HepG2 (cell line): Measurements from ENCODE around the gene TBC1D10B. TPM values are rescaled to one million over a fixed set of nuclear protein-coding genes. Genes with fewer than 3 reads are reported as not detected.

Experiments
- AGO1 ChIP-seq: fragments of 200-400 bp; formaldehyde crosslinking; IDR thresholded peaks from 2 replicates; pipeline ENCODE4 v1.6.1; 2017; ENCODE audit warnings: mild to moderate bottlenecking, low read depth, low read length, moderate library complexity; ENCODE audit not compliant: poor library complexity, severe bottlenecking
- AGO2 ChIP-seq: fragments of 200-400 bp; formaldehyde crosslinking; optimal IDR thresholded peaks from 2 replicates; pipeline ENCODE3; 2017; ENCODE audit warnings: mild to moderate bottlenecking, low read depth, low read length, moderate library complexity
- FOXC1 ChIP-seq: sonication (generic); formaldehyde crosslinking; IDR thresholded peaks from 2 replicates; pipeline ENCODE4 v1.8.0; 2022; ENCODE audit warnings: mild to moderate bottlenecking, missing genetic modification reagents, borderline replicate concordance
- HNF4A ChIP-seq: sonication (generic); formaldehyde crosslinking; IDR thresholded peaks from 2 replicates; pipeline ENCODE4 v1.4.0; 2020; ENCODE audit warnings: missing genetic modification reagents
- HOXA9 ChIP-seq: sonication (generic); formaldehyde crosslinking; IDR thresholded peaks from 2 replicates; pipeline ENCODE4 v1.8.1; 2022; ENCODE audit warnings: missing genetic modification reagents, mild to moderate bottlenecking, moderate library complexity, borderline replicate concordance
- JDP2 ChIP-seq: sonication (generic); formaldehyde crosslinking; IDR thresholded peaks from 2 replicates; pipeline ENCODE4 v1.8.1; 2022; ENCODE audit warnings: missing genetic modification reagents, borderline replicate concordance
- KIAA2018 ChIP-seq: sonication (generic); formaldehyde crosslinking; IDR thresholded peaks from 2 replicates; pipeline ENCODE4 v1.5.0; 2020; ENCODE audit warnings: mild to moderate bottlenecking, missing genetic modification reagents, borderline replicate concordance
- PBX2 ChIP-seq: IDR thresholded peaks from 2 replicates; pipeline ENCODE4 v1.6.1; 2016; ENCODE audit warnings: control low read depth
- STAT5B ChIP-seq: sonication (generic); formaldehyde crosslinking; IDR thresholded peaks from 2 replicates; pipeline ENCODE4 v1.4.0; 2020; ENCODE audit warnings: missing genetic modification reagents
- ZC3H13 ChIP-seq: sonication (generic); formaldehyde crosslinking; IDR thresholded peaks from 2 replicates; pipeline ENCODE4 v1.8.1; 2023; ENCODE audit warnings: mild to moderate bottlenecking, missing genetic modification reagents, moderate library complexity
- ZFP37 ChIP-seq: sonication (generic); formaldehyde crosslinking; IDR thresholded peaks from 2 replicates; pipeline ENCODE4 v1.4.0; 2020; ENCODE audit warnings: missing genetic modification reagents, borderline replicate concordance
- ZKSCAN1 ChIP-seq: fragments of 150-350 bp; IDR thresholded peaks from 2 replicates; pipeline ENCODE4 v1.6.1; 2014; ENCODE audit warnings: low read length
- ZNF713 ChIP-seq: sonication (generic); formaldehyde crosslinking; IDR thresholded peaks from 2 replicates; pipeline ENCODE4 v1.4.0; 2020; ENCODE audit warnings: mild to moderate bottlenecking, missing genetic modification reagents
- ZNF781 ChIP-seq: sonication (generic); formaldehyde crosslinking; IDR thresholded peaks from 2 replicates; pipeline ENCODE4 v1.5.1; 2020; ENCODE audit warnings: borderline replicate concordance, mild to moderate bottlenecking, missing genetic modification reagents; ENCODE audit errors: not compliant biosample characterization
- ZUFSP ChIP-seq: sonication (generic); formaldehyde crosslinking; IDR thresholded peaks from 2 replicates; pipeline ENCODE4 v1.9.0; 2021; ENCODE audit warnings: missing genetic modification reagents, mild to moderate bottlenecking, borderline replicate concordance
- polyA plus RNA-seq, 8 experiments: library from polyadenylated mRNA; depleted of rRNA in 3 of 8; stranded (reverse) in 7 of 8; unstranded in 1 of 8; fragments of >200 nt; fragmentation: Illumina TruSeq in 4 of 8; extraction: Trizol in 4 of 8; gene quantifications; 2 replicates each; pipeline versions ENCODE4 v1.2.1 to v1.2.3, GENCODE V29; 2011 to 2016; ENCODE audit warnings: low read depth in 4 of 8, missing spikeins in 1 of 8, mixed read lengths in 1 of 8; ENCODE audit not compliant: insufficient read depth in 1 of 8
- total RNA-seq, 5 experiments: library from RNA; depleted of rRNA; stranded (reverse); fragments of >200 nt; fragmentation: Illumina TruSeq; extraction: Trizol; gene quantifications; 2 replicates each; pipeline ENCODE4 v1.2.3, GENCODE V29; 2016; ENCODE audit warnings: low read depth in 1 of 5

Gene TBC1D10B
- total and polyA plus RNA-seq, 2 of the 13 experiments (the other 11 are each of a cell fraction or from before 2014, with no cell fraction given), result 15.7 to 24.8 TPM

GRCh38 chr16:30351586-30352419 lies 18.5 kb downstream of the TBC1D10B start (continued):
- TF ChIP-seq ZKSCAN1 (no peak), ZFP37 (CRISPR knock-in tag) (no peak), HNF4A (CRISPR knock-in tag) (no peak), FOXC1 (CRISPR knock-in tag) (0 out of 2 replicates have a peak, but pooled peaks have one; percentile 60), KIAA2018 (no peak), ZC3H13 (CRISPR knock-in tag) (0 out of 2 replicates have a peak, but pooled peaks have one; percentile 21), HOXA9 (CRISPR knock-in tag) (no peak), PBX2 (no peak), ZNF781 (CRISPR knock-in tag) (no peak), AGO1 (peak; percentile 89), ZNF713 (CRISPR knock-in tag) (no peak), STAT5B (CRISPR knock-in tag) (no peak), AGO2 (peak; percentile 74), JDP2 (CRISPR knock-in tag) (no peak), ZUFSP (CRISPR knock-in tag) (no peak)
